Stimulated activated CD4-positive, alpha-beta T cell treated with anti-CD3 and anti-CD28 coated beads, Interleukin-12 subunit alpha, Interleukin-12 subunit beta, amount 100 ng/mL, for 48 hours (primary cell): ENCODE results near the gene SMOC1.

Source experiments
- DNase-seq, 3 donors: peaks; one replicate each; pipeline ENCODE4 v3.0.0-alpha.2; 2020; ENCODE audit warnings: low read depth in 2 of 3, low spot score in 1 of 3

The SMOC1 gene

GRCh38 chr14:69980457-69981425 is 101.5 kb downstream of the SMOC1 start:
- no peak for DNase-seq

- DNase-seq: no peak
Observed at GRCh38 chr14:69982220-69982839, 103.1 kb downstream of the SMOC1 start.

GRCh38 chr14:69982886-69983285 is 103.7 kb downstream of the SMOC1 start:
- no peak for DNase-seq

- no peak for DNase-seq
Observed at GRCh38 chr14:69983317-69983716, 104.1 kb downstream of the SMOC1 start.

GRCh38 chr14:69985463-69985862 is 106.2 kb downstream of the SMOC1 start:
- DNase-seq: no peak

GRCh38 chr14:69986336-69986735 is 107.1 kb downstream of the SMOC1 start:
- no peak for DNase-seq

- no peak for DNase-seq
Observed at GRCh38 chr14:69987406-69988121, 108.3 kb downstream of the SMOC1 start.

GRCh38 chr14:69988979-69989378 is 109.8 kb downstream of the SMOC1 start:
- no peak for DNase-seq

- DNase-seq: no peak
Observed at GRCh38 chr14:69989622-69990021, 110.4 kb downstream of the SMOC1 start.

- DNase-seq: no peak
Observed at GRCh38 chr14:69990323-69990722, 111.1 kb downstream of the SMOC1 start.

- DNase-seq: no peak
Observed at GRCh38 chr14:69991422-69991821, 112.2 kb downstream of the SMOC1 start.

GRCh38 chr14:69992564-69992963 is 113.3 kb downstream of the SMOC1 start:
- DNase-seq: no peak

GRCh38 chr14:69993326-69993725 is 114.1 kb downstream of the SMOC1 start:
- DNase-seq: no peak

GRCh38 chr14:69994002-69994401 is 114.8 kb downstream of the SMOC1 start:
- no peak for DNase-seq

- no peak for DNase-seq
Observed at GRCh38 chr14:69996216-69996615, 117.0 kb downstream of the SMOC1 start.

GRCh38 chr14:69997849-69998248 is 118.6 kb downstream of the SMOC1 start:
- DNase-seq: no peak

GRCh38 chr14:69999261-69999674 is 120.1 kb downstream of the SMOC1 start:
- DNase-seq: no peak

- DNase-seq: no peak
Observed at GRCh38 chr14:70000601-70001000, 121.4 kb downstream of the SMOC1 start.

GRCh38 chr14:70002589-70003346 is 123.6 kb downstream of the SMOC1 start:
- DNase-seq: no peak

- no peak for DNase-seq
Observed at GRCh38 chr14:70004791-70005190, 125.6 kb downstream of the SMOC1 start.

GRCh38 chr14:70005281-70005805 is 126.1 kb downstream of the SMOC1 start:
- no peak for DNase-seq
